BLaER1 (cell line): ENCODE data around the gene PDZRN3.
"Not testable (repeated sequence)": the region's sequence is repeated elsewhere in the genome, so short reads cannot be mapped to it uniquely, and the experiment has no call there.

Experiments used
- H3K27ac ChIP-seq: shearing (Covaris generic); formaldehyde crosslinking; 2 replicates; pipeline ENCODE4 v1.8.1; 2022
- H3K27me3 ChIP-seq: shearing (Covaris generic); formaldehyde crosslinking; 2 replicates; pipeline ENCODE4 v1.8.1; 2022
- H3K36me3 ChIP-seq: shearing (Covaris generic); formaldehyde crosslinking; 2 replicates; pipeline ENCODE4 v1.8.1; 2022
- H3K4me1 ChIP-seq: shearing (Covaris generic); formaldehyde crosslinking; 2 replicates; pipeline ENCODE4 v1.8.1; 2022
- H3K4me2 ChIP-seq: shearing (Covaris generic); formaldehyde crosslinking; 2 replicates; pipeline ENCODE4 v1.8.1; 2022
- H3K4me3 ChIP-seq: shearing (Covaris generic); formaldehyde crosslinking; 2 replicates; pipeline ENCODE4 v1.8.1; 2022
- H3K9ac ChIP-seq: shearing (Covaris generic); formaldehyde crosslinking; 2 replicates; pipeline ENCODE4 v1.8.1; 2022
- H3K9me3 ChIP-seq: shearing (Covaris generic); formaldehyde crosslinking; 2 replicates; pipeline ENCODE4 v1.8.1; 2022
- H4K20me1 ChIP-seq: shearing (Covaris generic); formaldehyde crosslinking; 2 replicates; pipeline ENCODE4 v1.8.1; 2022
- Cebpa-rat ChIP-seq: shearing (Covaris generic); IDR thresholded peaks from 2 replicates; pipeline ENCODE4 v1.8.1; 2022

PDZRN3 gene

GRCh38 chr3:73473898-73474416, 150.8 kb downstream of the PDZRN3 start:
- Histone ChIP-seq H3K27me3 (peaks cover 13% of the 10 kb centered on the region), H3K27ac (no peak overlapping the region)
- no peak for TF ChIP-seq Cebpa-rat

GRCh38 chr3:73473181-73473897, 151.4 kb downstream of the PDZRN3 start:
- H3K4me2 ChIP-seq: no peak overlapping the region
- peaks cover 19% of the 10 kb centered on the region for H3K9me3 ChIP-seq
- no peak for TF ChIP-seq Cebpa-rat

More at GRCh38 chr3:73473898-73474416, 150.8 kb downstream of the PDZRN3 start:
- Histone ChIP-seq H3K36me3 (no peaks in the 10 kb centered on the region), H3K4me2 (no peak overlapping the region), H3K4me1 (peaks cover 10% of the 10 kb centered on the region), H3K9me3 (peaks cover 19% of the 10 kb centered on the region), H3K9ac (no peak overlapping the region), H3K4me3 (no peak overlapping the region), H4K20me1 (no peaks in the 10 kb centered on the region)

GRCh38 chr3:73471986-73472787, 152.6 kb downstream of the PDZRN3 start:
- no peak for TF ChIP-seq Cebpa-rat
- no peak overlapping the region for H3K27ac ChIP-seq

More at GRCh38 chr3:73473181-73473897, 151.4 kb downstream of the PDZRN3 start:
- no peak overlapping the region for H3K27ac ChIP-seq
- no peaks in the 10 kb centered on the region for H4K20me1 ChIP-seq
- H3K4me3 ChIP-seq: no peak overlapping the region
- no peaks in the 10 kb centered on the region for H3K36me3 ChIP-seq
- H3K4me1 ChIP-seq: peaks cover 10% of the 10 kb centered on the region
- H3K9ac ChIP-seq: no peak overlapping the region
- peaks cover 13% of the 10 kb centered on the region for H3K27me3 ChIP-seq

GRCh38 chr3:73470860-73471259, 153.9 kb downstream of the PDZRN3 start:
- H3K27ac ChIP-seq: no peak overlapping the region
- H3K9ac ChIP-seq: no peak overlapping the region
- H4K20me1 ChIP-seq: no peaks in the 10 kb centered on the region
- TF ChIP-seq Cebpa-rat: no peak
- peaks cover 8% of the 10 kb centered on the region for H3K4me1 ChIP-seq
- H3K36me3 ChIP-seq: no peaks in the 10 kb centered on the region
- no peak overlapping the region for H3K4me3 ChIP-seq
- peaks cover 13% of the 10 kb centered on the region for H3K27me3 ChIP-seq
- no peak overlapping the region for H3K4me2 ChIP-seq
- no peaks in the 10 kb centered on the region for H3K9me3 ChIP-seq

More at GRCh38 chr3:73471986-73472787, 152.6 kb downstream of the PDZRN3 start:
- Histone ChIP-seq H3K27me3 (peaks cover 13% of the 10 kb centered on the region), H3K9me3 (peaks cover 8% of the 10 kb centered on the region), H3K36me3 (no peaks in the 10 kb centered on the region), H3K9ac (no peak overlapping the region), H3K4me1 (peaks cover 10% of the 10 kb centered on the region), H3K4me2 (no peak overlapping the region), H4K20me1 (no peaks in the 10 kb centered on the region), H3K4me3 (no peak overlapping the region)

GRCh38 chr3:73469331-73469730, 155.4 kb downstream of the PDZRN3 start:
- Histone ChIP-seq H3K27me3 (peaks cover 5% of the 10 kb centered on the region), H3K36me3 (no peaks in the 10 kb centered on the region), H3K4me1 (no peaks in the 10 kb centered on the region), H3K4me3 (no peak overlapping the region), H3K4me2 (no peak overlapping the region), H4K20me1 (no peaks in the 10 kb centered on the region), H3K9me3 (no peaks in the 10 kb centered on the region), H3K9ac (no peak overlapping the region), H3K27ac (no peak overlapping the region)
- TF ChIP-seq Cebpa-rat: no peak

- no peaks in the 10 kb centered on the region for H3K4me1 ChIP-seq
- H4K20me1 ChIP-seq: no peaks in the 10 kb centered on the region
- no peaks in the 10 kb centered on the region for H3K9me3 ChIP-seq
- H3K4me3 ChIP-seq: no peak overlapping the region
- no peaks in the 10 kb centered on the region for H3K27me3 ChIP-seq
- H3K4me2 ChIP-seq: no peak overlapping the region
- no peaks in the 10 kb centered on the region for H3K36me3 ChIP-seq
- H3K9ac ChIP-seq: no peak overlapping the region
- TF ChIP-seq Cebpa-rat: no peak
- no peak overlapping the region for H3K27ac ChIP-seq
Measured at GRCh38 chr3:73467211-73467610, 157.5 kb downstream of the PDZRN3 start.

GRCh38 chr3:73465926-73466325, 158.8 kb downstream of the PDZRN3 start:
- TF ChIP-seq Cebpa-rat: no peak
- no peak overlapping the region for H3K27ac ChIP-seq
- no peaks in the 10 kb centered on the region for H3K4me1 ChIP-seq
- no peaks in the 10 kb centered on the region for H3K9me3 ChIP-seq
- no peak overlapping the region for H3K4me3 ChIP-seq
- H3K4me2 ChIP-seq: no peak overlapping the region
- no peak overlapping the region for H3K9ac ChIP-seq
- no peaks in the 10 kb centered on the region for H3K36me3 ChIP-seq
- no peaks in the 10 kb centered on the region for H4K20me1 ChIP-seq
- no peaks in the 10 kb centered on the region for H3K27me3 ChIP-seq

- not testable (repeated sequence) for H3K36me3 ChIP-seq, H4K20me1 ChIP-seq, H3K9me3 ChIP-seq, H3K9ac ChIP-seq, H3K27me3 ChIP-seq, H3K4me3 ChIP-seq, H3K27ac ChIP-seq, H3K4me2 ChIP-seq, H3K4me1 ChIP-seq
Measured at GRCh38 chr3:73464126-73464525, 160.6 kb downstream of the PDZRN3 start.

GRCh38 chr3:73461547-73461946, 163.2 kb downstream of the PDZRN3 start:
- H3K27me3 ChIP-seq: no peaks in the 10 kb centered on the region
- H3K4me3 ChIP-seq: no peak overlapping the region
- no peak overlapping the region for H3K4me2 ChIP-seq
- no peaks in the 10 kb centered on the region for H4K20me1 ChIP-seq
- TF ChIP-seq Cebpa-rat: no peak
- no peaks in the 10 kb centered on the region for H3K36me3 ChIP-seq
- no peaks in the 10 kb centered on the region for H3K4me1 ChIP-seq
- H3K9ac ChIP-seq: no peak overlapping the region
- no peaks in the 10 kb centered on the region for H3K9me3 ChIP-seq
- H3K27ac ChIP-seq: no peak overlapping the region

- Histone ChIP-seq H3K9ac (no peak overlapping the region), H3K9me3 (no peaks in the 10 kb centered on the region), H3K4me2 (no peak overlapping the region), H3K4me3 (no peak overlapping the region), H3K27me3 (no peaks in the 10 kb centered on the region), H3K36me3 (no peaks in the 10 kb centered on the region), H3K4me1 (no peaks in the 10 kb centered on the region), H4K20me1 (no peaks in the 10 kb centered on the region), H3K27ac (no peak overlapping the region)
- no peak for TF ChIP-seq Cebpa-rat
Measured at GRCh38 chr3:73459711-73460110, 165.0 kb downstream of the PDZRN3 start.
